ENCODE measurements around the gene NEUROD1. TPM values are rescaled to one million over a fixed set of nuclear protein-coding genes. Genes with fewer than 3 reads are reported as not detected.
A peak's percentile ranks its signal among the peaks of the same experiment; 100 is the strongest.

Gene NEUROD1
- total and polyA plus RNA-seq, 11 donors: not detected

GRCh38 chr2:181655519-181655918 lies 24.8 kb downstream of the NEUROD1 start:
- H3K27me3 ChIP-seq: peaks cover 0 to 47% (median 31%) of the 10 kb centered on the region in 9 donors
- peak overlapping the region in 1 of 12 donors; percentile 59 for H3K4me3 ChIP-seq
- TF ChIP-seq POLR2A (IDR thresholded peaks at IDR 0.05): no peak
- no peak for TF ChIP-seq CTCF (IDR thresholded peaks at IDR 0.05)
- no peak for ATAC-seq
- intact Hi-C loops (cut with DNase I): no loop called here
- H3K4me1 ChIP-seq: peaks cover 0 to 10% (median 5%) of the 10 kb centered on the region in 12 donors
- H3K9me3 ChIP-seq: no peaks in the 10 kb centered on the region
- H3K36me3 ChIP-seq: no peaks in the 10 kb centered on the region
- DNase-seq: no peak
- WGBS, 4 donors: 37 to 57% (median 43%) methylated on average over 7 of the region's 7 CpGs
- H3K27ac ChIP-seq: no peak overlapping the region

- Histone ChIP-seq H3K9me3 (peaks cover 0 to 3% (median 0%) of the 10 kb centered on the region in 12 donors), H3K4me3 (no peak overlapping the region), H3K36me3 (no peaks in the 10 kb centered on the region), H3K4me1 (no peaks in the 10 kb centered on the region), H3K27me3 (peaks cover 0 to 35% (median 3%) of the 10 kb centered on the region in 9 donors), H3K27ac (no peak overlapping the region)
- intact Hi-C loops (cut with DNase I): no loop called here
- ATAC-seq (no peak), DNase-seq (no peak)
- no peak for TF ChIP-seq CTCF (IDR thresholded peaks at IDR 0.05)
- no peak for TF ChIP-seq POLR2A (IDR thresholded peaks at IDR 0.05)
- WGBS, 4 donors: 90 to 92% (median 90%) methylated on average over 4 of the region's 4 CpGs
Observed at GRCh38 chr2:181649436-181649979, 30.8 kb downstream of the NEUROD1 start.

GRCh38 chr2:181648478-181649155 lies 31.7 kb downstream of the NEUROD1 start:
- intact Hi-C loops (cut with DNase I): no loop called here
- H3K4me1 ChIP-seq: no peaks in the 10 kb centered on the region
- TF ChIP-seq CTCF (IDR thresholded peaks at IDR 0.05): no peak
- no peak for TF ChIP-seq POLR2A (IDR thresholded peaks at IDR 0.05)
- DNase-seq: no peak
- no peaks in the 10 kb centered on the region for H3K36me3 ChIP-seq
- H3K4me3 ChIP-seq: no peak overlapping the region
- WGBS, 4 donors: 82 to 90% (median 85%) methylated on average over 2 of the region's 2 CpGs
- peaks cover 0 to 36% (median 3%) of the 10 kb centered on the region in 9 donors for H3K27me3 ChIP-seq
- peaks cover 0 to 3% (median 0%) of the 10 kb centered on the region in 12 donors for H3K9me3 ChIP-seq
- no peak overlapping the region for H3K27ac ChIP-seq
- no peak for ATAC-seq

- no peak for ATAC-seq
- intact Hi-C loops (cut with DNase I): no loop called here
- no peak overlapping the region for H3K27ac ChIP-seq
- H3K9me3 ChIP-seq: peaks cover 0 to 3% (median 0%) of the 10 kb centered on the region in 12 donors
- TF ChIP-seq POLR2A (IDR thresholded peaks at IDR 0.05) (no peak), CTCF (IDR thresholded peaks at IDR 0.05) (no peak)
- no peaks in the 10 kb centered on the region for H3K4me1 ChIP-seq
- WGBS, 4 donors: 77 to 93% (median 86%) methylated on average over 1 of the region's 1 CpG
- H3K4me3 ChIP-seq: no peak overlapping the region
- DNase-seq: no peak
- peaks cover 0 to 30% (median 3%) of the 10 kb centered on the region in 9 donors for H3K27me3 ChIP-seq
- no peaks in the 10 kb centered on the region for H3K36me3 ChIP-seq
Observed at GRCh38 chr2:181646415-181646987, 33.8 kb downstream of the NEUROD1 start.

Data from heart left ventricle (tissue), 16 donors.